GM18870 (cell line): Measurements from ENCODE around the gene ASPN.
A peak's percentile ranks its signal among the peaks of the same experiment; 100 is the strongest.
"Not testable (repeated sequence)": the region's sequence is repeated elsewhere in the genome, so short reads cannot be mapped to it uniquely, and the experiment has no call there.

Experiments
- ATAC-seq: cut with Tn5 transposase; IDR thresholded peaks from one replicate; pipeline ENCODE4 v1.9.1; 2021; ENCODE audit warnings: moderate library complexity; ENCODE audit not compliant: unreplicated experiment

ASPN gene

DNA sequence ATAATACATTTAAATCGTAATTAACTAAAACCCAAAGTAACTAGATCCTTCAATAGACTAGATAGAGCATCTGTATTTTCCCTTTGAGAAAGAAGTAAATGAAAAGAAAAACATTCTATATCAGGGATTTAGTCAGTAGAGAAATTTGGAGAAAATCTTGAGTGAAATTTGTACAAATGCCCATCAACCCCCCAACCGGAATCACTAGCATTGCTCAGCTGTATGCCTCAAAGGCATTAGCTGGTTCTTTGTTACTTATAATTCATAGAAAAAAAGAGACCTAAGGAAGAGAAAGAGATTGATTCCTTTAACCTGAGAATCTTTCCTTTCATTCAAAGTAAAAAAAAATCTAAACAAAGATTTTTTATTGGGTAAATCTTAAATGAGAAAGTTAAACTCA lies 58.7 kb downstream of the ASPN start:
- ATAC-seq, result no peak

GRCh38 chr9:92422611-92423338 lies 59.5 kb downstream of the ASPN start:
- no peak for ATAC-seq

DNA sequence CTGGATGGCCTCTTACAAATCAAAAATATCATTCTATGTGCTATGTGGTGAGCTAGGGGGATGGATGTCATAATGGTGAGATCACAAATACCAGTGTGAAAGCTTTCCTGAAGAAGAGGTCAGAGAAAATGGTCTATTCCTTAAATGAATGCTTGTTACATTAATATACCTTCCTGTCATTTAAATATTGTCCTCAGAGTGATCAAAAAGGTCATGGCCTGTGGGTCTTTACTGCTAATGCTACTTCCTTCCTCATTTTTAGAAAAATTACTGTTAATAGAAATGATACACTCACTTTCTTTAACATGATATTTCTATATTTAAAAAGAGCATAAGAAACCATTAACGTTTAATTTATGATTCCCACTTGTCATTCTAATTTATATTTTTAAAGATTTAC lies 67.7 kb downstream of the ASPN start:
- ATAC-seq, result no peak

DNA sequence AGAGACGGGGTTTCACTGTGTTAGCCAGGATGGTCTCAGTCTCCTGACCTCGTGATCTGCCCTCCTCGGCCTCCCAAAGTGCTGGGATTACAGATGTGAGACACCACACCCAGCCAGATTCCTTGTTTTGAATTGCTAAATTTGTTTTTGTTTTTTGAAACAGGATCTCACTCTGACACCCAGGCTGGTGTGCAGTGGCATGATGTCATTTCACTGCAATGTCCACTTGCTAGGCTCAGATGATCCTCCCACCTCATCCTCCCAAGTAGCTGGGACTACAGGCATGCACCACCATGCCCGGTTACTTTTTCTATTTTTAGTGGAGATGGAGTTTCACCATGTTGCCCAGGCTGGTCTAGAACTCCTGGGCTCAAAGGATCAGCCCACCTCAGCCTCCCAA lies 71.1 kb downstream of the ASPN start:
- not testable (repeated sequence) for ATAC-seq

GRCh38 chr9:92408747-92409478 lies 73.4 kb downstream of the ASPN start:
- ATAC-seq, result no peak

GRCh38 chr9:92407818-92408217 lies 74.5 kb downstream of the ASPN start:
- ATAC-seq, result no peak

GRCh38 chr9:92406477-92406876 lies 75.8 kb downstream of the ASPN start:
- peak; percentile 59 for ATAC-seq
